Activated CD8-positive, alpha-beta memory T cell treated with anti-CD3 and anti-CD28 coated beads, Interleukin-2, amount 50 U/mL, for 1 hour (primary cell): ENCODE data around the gene TRMT112.
"Not testable (repeated sequence)": the region's sequence is repeated elsewhere in the genome, so short reads cannot be mapped to it uniquely, and the experiment has no call there.

ENCODE experiments used
- DNase-seq: peaks from one replicate; pipeline ENCODE4 v3.0.0-alpha.2; 2020; ENCODE audit errors: extremely low read depth

Gene TRMT112

DNA sequence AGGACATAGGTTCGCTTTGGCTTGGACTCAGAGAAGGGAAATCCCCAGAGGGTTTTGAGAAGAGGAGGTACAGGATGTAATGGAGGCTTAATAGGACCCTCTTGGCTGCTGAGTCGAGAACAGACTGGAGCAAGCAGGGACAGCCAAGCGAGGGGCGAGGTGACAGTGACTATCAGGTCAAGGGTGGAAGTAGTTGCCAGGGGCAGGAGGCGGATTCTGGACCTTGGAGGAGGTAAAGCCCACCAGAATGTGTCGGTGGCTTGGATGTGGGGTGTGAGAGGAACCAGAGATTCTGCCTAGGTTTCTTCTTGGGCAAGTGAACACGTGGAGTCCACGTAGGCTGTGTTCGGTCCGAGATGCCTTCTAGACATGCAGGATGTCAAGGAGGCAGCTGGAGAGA, 4.4 kb downstream of the TRMT112 start:
- DNase-seq, result no peak

DNA sequence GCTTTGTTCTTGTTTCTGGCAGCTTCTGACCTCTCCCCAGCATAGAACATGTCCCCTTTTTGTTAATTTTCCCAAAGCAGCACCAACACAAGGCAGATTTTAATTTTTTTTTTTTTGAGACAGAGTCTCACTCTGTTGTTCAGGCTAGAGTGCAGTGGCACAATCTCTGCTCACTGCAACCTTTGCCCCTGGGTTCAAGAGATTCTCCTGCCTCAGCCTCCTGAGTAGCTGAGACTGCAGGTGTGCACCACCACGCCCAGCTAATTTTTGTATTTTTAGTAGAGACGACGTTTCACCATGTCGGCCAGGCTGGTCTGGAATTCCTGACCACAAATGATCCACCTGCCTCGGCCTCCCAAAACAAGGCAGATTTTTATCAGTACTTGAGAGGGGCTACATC, 9.6 kb downstream of the TRMT112 start:
- DNase-seq, result not testable (repeated sequence)

DNA sequence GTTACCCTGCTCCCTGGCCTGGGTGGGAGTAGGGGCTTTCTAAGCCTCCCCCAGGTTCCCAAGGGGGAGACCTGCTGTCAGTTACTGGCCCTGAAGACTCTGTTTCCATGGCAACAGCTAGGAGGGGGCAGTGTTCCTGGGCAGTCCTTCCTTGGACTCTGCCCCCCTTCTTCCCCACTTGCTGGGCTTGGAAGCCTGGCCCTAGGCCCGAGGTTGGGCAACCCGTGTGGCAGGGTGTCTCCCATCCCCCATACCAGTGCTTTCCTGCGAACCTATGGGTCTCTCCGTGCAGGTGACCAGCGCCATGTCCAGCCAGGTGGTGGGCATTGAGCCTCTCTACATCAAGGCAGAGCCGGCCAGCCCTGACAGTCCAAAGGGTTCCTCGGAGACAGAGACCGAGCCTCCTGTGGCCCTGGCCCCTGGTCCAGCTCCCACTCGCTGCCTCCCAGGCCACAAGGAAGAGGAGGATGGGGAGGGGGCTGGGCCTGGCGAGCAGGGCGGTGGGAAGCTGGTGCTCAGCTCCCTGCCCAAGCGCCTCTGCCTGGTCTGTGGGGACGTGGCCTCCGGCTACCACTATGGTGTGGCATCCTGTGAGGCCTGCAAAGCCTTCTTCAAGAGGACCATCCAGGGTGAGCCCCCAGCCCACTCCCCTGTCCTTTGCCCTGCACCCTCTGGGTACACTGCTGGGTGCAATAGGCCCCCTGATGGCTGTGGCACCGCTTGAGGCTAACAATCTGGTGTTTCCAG, 10.3 kb downstream of the TRMT112 start:
- no peak for DNase-seq

DNA sequence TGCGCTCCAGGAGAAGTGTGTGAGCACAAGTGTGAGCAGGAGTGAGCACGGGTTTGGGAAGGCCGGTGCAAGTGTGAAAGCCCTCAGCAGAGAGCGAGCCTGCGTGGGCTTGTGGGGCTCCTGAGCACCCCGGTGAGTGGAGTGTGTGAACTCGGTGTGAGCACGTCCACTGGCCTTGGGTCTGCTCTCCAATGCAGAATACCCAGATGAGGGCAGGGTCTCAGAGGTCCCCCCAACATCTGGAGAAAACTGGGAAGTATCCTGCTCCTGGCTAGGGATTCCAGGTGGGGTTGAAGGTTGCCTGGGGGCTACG, 10.8 kb downstream of the TRMT112 start:
- DNase-seq, result no peak

DNA sequence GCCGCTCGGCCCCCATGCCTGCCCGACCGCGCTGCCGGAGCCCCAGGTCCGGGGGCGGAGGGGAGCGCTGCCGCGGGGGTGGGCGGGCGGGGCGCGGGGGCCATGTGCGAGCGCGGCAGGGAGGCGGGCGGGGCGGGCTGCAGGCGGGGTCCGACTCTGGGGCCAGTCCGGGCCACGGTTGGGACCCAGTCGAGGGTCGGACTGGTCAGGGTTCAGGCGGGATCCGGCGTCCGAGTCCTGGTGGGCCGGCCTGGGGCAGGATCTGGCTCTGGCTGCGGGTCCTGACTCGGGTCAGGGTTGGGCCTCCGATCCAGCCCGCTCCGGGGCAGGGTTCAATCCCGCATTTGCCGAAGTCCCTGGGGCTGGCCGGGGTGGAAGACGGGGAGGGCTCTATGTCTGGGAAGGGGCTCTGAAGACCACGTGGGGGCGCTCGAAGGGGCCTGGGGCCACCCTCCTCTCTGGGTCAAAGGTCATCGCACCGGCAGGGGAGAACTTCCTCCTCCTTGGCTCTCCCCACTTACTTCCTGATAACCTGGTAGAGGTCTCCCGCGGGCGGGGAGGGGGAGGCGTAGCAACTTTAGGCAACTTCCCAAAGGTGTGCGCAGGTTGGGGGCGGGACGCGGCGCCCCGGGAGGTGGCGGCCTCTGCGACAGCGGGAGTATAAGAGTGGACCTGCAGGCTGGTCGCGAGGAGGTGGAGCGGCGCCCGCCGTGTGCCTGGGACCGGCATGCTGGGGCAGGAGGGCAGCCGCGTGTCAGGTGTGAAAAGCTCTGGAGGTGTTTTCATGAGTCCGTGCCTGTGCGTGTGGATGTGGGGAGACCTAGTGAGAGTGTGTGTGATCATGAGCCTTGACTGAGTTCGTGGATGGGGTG, 11.4 kb downstream of the TRMT112 start:
- no peak for DNase-seq

DNA sequence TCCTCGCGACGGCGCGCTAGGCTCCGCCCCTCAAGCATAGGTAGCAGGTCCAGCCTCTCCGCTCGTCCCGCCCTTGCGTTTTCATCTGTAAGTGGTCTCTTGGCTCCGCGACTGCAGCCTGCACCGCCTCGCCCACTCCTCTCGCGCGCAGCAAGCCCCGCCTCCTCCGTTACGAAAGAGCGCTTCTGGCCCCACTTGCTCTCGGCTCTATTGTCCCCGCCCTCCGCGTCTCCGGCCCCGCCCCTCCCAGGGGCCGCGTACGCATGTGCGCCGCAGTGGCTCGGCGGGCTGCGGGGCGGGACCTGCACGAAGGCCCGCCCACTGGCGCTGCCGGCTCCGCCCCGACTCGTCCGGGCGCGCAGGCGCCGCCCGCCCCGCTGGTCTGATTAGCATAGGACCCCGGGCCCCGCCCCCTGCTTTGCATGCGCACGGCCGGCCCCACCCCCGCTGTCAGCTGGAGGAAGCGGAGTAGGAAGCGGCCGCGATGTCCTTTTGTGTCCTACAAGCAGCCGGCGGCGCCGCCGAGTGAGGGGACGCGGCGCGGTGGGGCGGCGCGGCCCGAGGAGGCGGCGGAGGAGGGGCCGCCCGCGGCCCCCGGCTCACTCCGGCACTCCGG, 12.2 kb downstream of the TRMT112 start, which contains the start of gene ESRRA:
Gene ESRRA (plus strand): TSS at position 450 of the 616 bp plus-strand sequence. CDS start 1,656 bp downstream, outside the sequence.
- DNase-seq, result peak; percentile 99

DNA sequence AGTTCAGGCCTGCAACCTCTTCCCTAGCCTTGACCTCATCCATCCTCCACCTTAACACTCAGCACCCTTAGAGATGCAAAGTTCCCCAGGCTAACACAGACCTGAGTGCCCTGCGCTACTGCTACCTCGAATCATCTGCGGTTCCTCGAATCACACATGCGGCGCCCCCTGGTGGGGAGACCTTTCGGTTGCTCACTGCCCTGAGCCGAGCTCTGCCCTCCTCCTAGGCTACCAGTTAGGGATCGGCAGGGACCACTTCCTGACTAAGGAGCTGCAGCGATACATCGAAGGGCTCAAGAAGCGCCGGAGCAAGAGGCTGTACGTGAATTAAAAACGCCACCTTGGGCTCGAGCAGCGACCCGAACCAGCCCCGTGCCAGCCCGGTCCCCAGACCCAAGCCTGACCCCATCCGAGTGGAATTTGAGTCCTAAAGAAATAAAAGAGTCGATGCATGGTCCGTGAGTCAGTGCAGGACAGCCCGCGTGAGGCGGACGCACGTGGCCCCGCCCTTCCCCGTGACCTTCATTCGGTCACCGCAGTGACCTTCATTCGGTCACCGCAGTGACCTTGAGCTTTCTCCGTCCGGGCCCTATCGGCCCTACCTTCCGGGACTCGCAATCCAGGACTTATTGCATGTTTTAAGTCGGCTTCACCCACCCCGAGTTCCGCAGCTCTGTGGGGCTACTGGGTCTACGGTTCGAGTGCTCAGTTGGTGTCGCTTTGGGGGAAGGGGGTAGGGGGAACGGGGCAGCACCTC, 12.9 kb downstream of the TRMT112 start:
- DNase-seq, result peak; percentile 82

DNA sequence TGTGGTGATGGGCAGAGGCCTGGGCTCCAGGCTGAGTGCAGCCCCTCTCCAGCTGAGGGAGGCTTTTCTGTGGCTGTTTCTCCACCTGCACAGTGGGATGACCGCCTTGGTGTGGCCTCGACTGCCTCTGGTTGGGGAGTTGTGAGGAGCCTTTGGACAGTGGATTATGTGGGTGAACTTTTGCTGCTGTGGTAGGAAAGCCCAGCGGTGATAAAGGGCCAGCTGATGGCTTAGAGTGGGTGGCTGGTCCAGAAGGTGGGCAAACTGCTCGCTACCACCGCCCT, 13.4 kb downstream of the TRMT112 start:
- no peak for DNase-seq

DNA sequence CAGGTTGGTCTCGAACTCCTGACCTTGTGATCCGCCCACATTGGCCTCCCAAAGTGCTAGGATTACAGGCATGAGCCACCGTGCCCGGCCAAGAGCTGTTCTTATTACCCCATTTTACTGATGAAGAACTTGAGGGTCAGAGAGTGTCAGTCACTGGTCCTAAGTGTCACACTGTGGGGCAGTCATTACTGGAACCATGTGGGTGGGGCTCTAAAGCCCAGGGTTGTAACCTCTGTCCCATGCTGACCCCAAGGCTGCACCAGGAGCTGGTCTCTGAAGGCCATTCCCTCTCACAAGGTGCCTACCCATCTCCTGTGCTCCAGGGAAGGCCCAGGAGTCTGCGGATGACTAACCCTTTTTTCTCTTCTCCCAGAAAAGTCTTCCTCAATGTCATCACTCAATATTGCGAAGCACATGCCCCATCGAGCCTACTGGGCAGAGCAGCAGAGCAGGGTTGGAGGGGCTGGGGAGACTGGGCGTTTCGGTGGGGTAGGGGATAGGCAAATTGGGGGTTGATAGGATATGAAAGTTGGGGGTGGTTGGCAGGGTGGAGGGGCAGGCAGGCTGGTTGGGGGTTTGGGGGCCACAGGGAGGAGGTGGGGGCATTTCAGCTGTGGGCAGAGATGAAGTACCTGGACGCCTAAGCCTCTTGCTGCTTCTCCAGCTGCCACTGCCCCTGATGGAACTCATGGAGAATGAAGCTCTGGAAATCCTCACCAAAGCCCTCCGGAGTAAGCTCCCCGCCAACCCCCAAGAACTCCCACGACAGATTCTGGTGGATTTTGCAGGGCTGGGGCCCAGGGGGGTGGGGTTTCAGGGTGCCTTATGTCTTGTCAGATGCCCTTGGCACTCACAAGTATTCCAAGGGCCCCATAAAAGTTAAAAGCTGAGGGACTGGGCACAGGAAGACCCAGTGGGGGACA, 14.0 kb downstream of the TRMT112 start:
- DNase-seq, result no peak

DNA sequence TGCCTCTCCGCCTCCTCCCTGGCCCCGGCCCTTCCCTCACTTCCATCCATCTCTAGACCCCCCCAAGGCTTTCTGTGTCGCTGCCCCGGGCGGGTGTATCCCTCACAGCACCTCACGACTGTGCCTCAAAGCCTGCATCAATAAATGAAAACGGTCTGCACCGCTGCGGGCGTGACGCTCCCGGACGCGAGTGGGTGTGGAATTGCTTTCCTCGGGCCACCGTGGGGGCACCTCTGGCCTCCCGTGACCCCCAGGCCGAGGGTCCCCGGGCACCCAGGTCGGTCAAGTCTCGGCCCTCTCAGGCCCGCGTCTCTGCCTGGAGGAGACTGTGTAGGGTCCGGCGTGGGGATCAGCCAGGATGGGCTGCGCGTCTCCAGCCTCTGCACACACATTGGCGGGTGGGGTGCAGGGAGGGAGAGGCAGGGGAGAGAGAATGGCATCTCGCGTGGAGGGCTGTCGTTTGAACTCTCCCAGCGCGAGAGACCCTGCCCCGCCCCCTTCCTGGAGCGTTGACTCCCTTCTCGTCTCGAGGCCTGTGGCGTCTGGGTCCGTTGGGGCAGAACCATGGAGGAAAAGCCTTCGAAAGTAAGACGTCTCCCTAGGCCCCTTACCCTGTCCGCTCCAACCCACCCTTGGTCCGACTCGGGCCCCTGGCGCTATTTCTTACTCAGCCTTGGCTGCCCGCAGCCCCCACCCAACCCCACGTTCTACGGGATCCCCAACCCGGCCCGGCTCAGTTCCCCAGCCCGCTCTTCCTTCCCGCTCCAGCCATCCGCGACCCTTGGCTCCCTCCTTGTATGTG, 17.3 kb downstream of the TRMT112 start, which contains the start of gene CATSPERZ:
Gene CATSPERZ (plus strand): TSS at position 512 of the 802 bp plus-strand sequence. CDS start 53 bp downstream, at position 565.
- no peak for DNase-seq

DNA sequence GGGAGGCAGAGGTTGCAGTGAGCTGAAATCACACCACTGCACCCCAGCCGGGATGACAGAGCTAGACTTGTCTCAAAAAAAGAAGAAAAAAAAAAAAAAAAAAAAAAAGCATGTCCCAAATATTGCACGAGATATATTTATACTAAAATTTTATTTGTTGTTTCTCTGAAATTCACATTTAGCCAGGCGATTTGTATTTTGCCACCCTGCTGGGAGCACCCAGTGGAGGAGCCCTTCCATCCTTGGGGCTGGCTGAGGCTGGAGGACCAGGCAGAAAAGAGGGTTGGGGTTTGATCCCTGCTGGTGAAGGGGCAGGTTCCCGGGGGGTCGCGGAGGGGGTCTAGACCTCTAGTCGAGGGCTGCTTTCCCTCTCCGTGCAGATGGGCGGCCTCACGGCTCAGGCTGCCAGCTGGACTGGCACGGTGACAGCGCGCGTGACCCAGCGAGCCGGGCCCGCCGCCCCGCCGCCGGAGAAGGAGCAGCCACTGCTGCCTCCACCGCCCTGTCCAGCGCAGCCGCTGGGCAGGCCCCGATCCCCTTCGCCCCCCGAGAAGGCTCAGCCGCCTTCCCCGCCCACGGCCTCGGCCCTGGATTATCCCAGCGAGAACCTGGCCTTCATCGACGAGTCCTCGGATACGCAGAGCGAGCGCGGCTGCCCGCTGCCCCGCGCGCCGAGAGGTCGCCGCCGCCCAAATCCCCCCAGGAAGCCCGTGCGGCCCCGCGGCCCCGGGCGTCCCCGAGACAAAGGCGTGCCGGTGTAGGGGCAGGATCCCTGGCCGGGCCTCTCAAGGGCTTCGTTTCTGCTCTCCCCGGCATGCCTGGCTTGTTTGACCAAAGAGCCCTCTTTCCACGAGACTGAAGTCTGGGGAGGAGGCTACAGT, 18.2 kb downstream of the TRMT112 start:
- no peak for DNase-seq

DNA sequence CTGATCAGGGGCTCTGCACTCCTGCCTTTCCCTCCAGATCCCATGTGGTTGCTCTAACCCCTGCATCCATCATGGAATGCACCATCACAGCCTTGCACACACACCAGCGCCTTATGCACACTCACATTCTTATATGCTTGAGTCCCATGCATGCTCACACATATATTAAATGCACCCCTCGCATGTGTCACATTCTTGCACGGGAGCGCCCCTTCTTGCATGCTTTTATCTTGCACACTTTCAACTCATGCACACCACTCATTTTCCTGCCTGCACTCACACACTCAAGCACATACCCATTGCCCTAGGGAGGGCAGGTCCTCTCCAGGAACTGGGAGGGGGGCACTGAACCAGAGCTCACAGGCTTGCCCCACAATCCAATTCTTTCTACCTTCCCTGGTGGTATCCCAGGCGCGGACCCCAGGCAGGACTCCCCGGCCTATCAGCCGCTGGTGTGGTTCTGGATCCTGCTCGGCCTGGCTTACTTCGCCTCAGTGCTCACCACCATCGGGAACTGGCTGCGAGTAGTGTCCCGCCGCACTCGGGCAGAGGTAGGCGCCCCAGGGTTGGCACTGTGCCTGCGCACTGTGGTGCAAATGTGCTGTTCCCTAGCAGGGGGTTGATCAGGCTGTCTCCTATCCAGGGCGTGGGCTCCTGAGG, 19.5 kb downstream of the TRMT112 start:
- DNase-seq, result no peak

DNA sequence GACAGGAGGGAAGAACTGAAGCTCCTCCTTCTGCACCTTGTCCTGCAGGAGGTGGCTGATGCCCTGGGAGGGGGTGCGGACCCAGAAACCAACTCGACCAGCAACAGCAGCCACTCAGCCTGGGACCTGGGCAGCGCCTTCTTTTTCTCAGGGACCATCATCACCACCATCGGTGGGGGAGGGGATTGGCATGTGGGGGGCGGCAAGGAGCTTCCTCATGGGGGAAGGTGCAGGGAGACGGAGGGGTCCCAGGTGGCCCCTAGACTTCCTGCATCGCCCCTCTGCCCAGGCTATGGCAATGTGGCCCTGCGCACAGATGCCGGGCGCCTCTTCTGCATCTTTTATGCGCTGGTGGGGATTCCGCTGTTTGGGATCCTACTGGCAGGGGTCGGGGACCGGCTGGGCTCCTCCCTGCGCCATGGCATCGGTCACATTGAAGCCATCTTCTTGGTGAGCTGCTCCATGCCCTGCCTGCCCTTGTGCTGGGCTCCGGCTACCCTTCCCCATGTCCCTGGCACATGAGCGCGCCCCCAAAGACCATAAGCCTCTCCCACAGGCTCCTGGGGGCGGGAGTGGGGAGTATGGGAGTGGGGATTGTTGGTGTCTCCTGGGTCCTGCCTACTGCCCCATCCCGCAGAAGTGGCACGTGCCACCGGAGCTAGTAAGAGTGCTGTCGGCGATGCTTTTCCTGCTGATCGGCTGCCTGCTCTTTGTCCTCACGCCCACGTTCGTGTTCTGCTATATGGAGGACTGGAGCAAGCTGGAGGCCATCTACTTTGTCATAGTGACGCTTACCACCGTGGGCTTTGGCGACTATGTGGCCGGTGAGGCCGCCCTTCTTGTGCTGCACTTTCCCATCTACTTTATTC, 20.3 kb downstream of the TRMT112 start:
- no peak for DNase-seq

DNA sequence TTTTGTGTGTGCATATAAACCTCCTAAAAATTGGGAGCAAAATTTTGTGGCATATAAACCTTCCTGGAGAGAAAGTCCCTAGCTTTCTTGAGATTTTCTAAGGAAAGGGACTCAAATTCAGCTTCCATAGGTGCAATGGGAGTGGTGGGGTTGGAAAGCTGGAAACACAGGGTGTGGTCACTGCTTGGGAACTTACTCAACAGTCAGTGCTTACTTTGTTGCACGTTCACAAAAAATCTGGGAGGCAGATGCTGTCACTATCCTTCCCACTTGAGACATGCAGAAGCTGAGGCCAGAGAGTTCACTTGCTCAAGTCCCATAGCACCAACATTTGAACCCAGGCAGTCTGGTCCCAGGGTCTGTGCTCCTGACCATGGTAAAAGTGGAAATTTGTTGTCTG, 21.1 kb downstream of the TRMT112 start:
- DNase-seq, result no peak

DNA sequence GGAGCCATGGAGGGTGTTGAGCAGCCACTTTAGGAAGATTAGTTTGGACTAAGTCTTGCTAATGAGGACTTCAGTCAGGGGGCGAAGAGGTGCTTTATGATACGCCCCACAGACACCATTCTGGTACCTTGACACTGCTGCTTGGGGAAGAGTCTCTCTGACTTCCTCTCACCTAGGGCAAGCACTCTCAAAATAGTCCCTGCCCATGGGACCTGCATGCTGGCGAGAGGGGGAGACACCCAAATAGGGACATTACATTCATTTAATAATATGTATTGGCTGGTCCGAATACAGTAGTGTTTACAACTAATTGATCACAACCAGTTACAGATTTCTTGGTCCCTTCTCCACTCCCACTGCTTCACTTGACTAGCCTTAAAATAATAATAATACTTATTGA, 21.6 kb downstream of the TRMT112 start:
- DNase-seq, result no peak

DNA sequence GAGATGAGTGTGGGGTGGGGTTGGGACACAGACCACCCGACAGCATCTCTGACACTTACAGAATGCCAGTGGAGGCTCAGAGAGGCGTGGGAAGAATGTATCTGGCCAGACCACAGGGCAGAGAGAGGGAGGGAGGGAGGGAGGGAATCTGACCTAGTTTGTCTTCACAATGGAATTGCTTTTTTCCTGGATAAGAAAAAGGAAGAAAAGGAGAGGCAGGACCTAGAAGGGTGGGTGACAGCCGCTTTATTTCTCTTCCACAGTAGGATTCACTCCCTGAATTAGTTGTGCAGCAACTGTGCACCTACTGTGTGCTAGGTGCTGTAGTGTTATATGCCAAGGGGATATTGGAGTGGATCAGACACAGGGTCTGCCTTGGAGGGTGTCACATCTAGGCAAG, 22.6 kb downstream of the TRMT112 start:
- DNase-seq, result no peak

DNA sequence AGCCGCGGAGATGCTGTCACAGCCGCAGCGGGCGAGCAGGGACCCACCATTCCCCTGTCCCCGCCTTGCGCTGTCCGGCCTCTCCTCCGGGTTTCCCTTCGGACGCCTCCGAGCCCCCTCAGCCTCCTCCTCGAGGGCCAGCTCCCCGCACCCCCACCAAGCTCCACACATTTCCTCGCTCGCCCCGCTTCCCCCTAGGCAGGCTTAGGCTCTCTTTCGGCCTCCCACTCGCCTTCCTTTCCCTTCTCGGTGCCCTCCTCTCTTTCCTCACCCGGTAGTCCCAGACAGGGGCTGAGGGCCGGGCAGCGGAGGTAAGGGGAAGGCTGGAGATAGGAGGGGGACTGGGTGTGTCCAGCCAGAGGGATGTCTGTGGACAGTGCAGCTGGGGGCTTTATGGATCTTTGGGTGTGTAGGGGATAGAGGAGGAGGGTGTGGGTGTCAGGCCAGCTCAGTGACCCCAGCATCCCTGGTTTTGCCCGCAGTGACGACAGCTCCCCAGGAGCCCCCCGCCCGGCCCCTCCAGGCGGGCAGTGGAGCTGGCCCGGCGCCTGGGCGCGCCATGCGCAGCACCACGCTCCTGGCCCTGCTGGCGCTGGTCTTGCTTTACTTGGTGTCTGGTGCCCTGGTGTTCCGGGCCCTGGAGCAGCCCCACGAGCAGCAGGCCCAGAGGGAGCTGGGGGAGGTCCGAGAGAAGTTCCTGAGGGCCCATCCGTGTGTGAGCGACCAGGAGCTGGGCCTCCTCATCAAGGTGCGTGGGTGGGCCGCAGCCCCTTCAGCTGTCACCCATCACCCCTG, 24.7 kb downstream of the TRMT112 start:
- DNase-seq, result no peak
